Cardiac muscle cell (in vitro differentiated cells and primary cell): Measurements from ENCODE around the gene SEL1L2. TPM values are rescaled to one million over a fixed set of nuclear protein-coding genes. Genes with fewer than 3 reads are reported as not detected.

ENCODE experiments used
- DNase-seq, 2 donors: peaks; one replicate each; pipeline versions ENCODE4 v3.0.0 to v3.0.0-alpha.2; 2010 to 2017; ENCODE audit warnings: low read depth in 1 of 2, low spot score in 1 of 2
- H3K27ac ChIP-seq: fragments of 200-600 bp; sonication (generic); 2 replicates; pipeline ENCODE4 v1.5.1; 2016
- H3K27me3 ChIP-seq: fragments of 200-600 bp; sonication (generic); 2 replicates; pipeline ENCODE4 v1.6.0; 2016; ENCODE audit warnings: control low read depth
- H3K36me3 ChIP-seq: fragments of 200-600 bp; sonication (generic); 2 replicates; pipeline ENCODE4 v1.5.1; 2016; ENCODE audit warnings: control low read depth
- H3K4me1 ChIP-seq: fragments of 200-600 bp; sonication (generic); 2 replicates; pipeline ENCODE4 v1.8.1; 2017; ENCODE audit warnings: low read depth, mild to moderate bottlenecking, mixed run types
- H3K4me3 ChIP-seq: fragments of 200-600 bp; sonication (generic); 2 replicates; pipeline ENCODE4 v1.5.1; 2016; ENCODE audit warnings: mild to moderate bottlenecking
- H3K9me3 ChIP-seq: fragments of 200-600 bp; sonication (generic); 2 replicates; pipeline ENCODE4 v1.5.1; 2017; ENCODE audit warnings: low read depth, mild to moderate bottlenecking, control low read depth
- CTCF ChIP-seq: IDR thresholded peaks from 2 replicates; pipeline ENCODE4 v1.5.1; 2012; ENCODE audit warnings: low read depth, mild to moderate bottlenecking, low read length
- polyA plus RNA-seq: library from polyadenylated mRNA; unstranded; fragments of >200 nt; fragmentation: Nextera tagmentation; extraction: Ambion mirVana; gene quantifications from 2 replicates; pipeline ENCODE4 v1.2.1, GENCODE V29; 2016
- total RNA-seq: library from RNA; depleted of rRNA; stranded (reverse); fragments of >200 nt; gene quantifications from 2 replicates; pipeline ENCODE4 v1.2.3, GENCODE V29; 2016

SEL1L2 gene
- total and polyA plus RNA-seq, 2 experiments from 2014 or later: not detected

- no peaks in the 10 kb centered on the region for H3K27me3 ChIP-seq
- peaks cover 28% of the 10 kb centered on the region for H3K36me3 ChIP-seq
- peak; percentile 57 for TF ChIP-seq CTCF
- no peak overlapping the region for H3K4me3 ChIP-seq
- no peaks in the 10 kb centered on the region for H3K9me3 ChIP-seq
- H3K27ac ChIP-seq: no peak overlapping the region
- DNase-seq: peak; percentile 59 to 71
- no peaks in the 10 kb centered on the region for H3K4me1 ChIP-seq
Observed at GRCh38 chr20:13819885-13820645, 170.3 kb downstream of the SEL1L2 start.

- Histone ChIP-seq H3K4me1 (no peaks in the 10 kb centered on the region), H3K36me3 (peaks cover 51% of the 10 kb centered on the region), H3K27me3 (no peaks in the 10 kb centered on the region), H3K4me3 (no peak overlapping the region), H3K27ac (peak overlapping the region; percentile 34), H3K9me3 (no peaks in the 10 kb centered on the region)
- no peak for TF ChIP-seq CTCF
- no peak for DNase-seq
Observed at GRCh38 chr20:13817342-13817741, 173.1 kb downstream of the SEL1L2 start.

- Histone ChIP-seq H3K9me3 (no peaks in the 10 kb centered on the region), H3K36me3 (peaks cover 54% of the 10 kb centered on the region), H3K4me1 (no peaks in the 10 kb centered on the region), H3K27ac (no peak overlapping the region), H3K4me3 (no peak overlapping the region), H3K27me3 (no peaks in the 10 kb centered on the region)
- DNase-seq: no peak
- TF ChIP-seq CTCF: no peak
Observed at GRCh38 chr20:13816757-13817156, 173.7 kb downstream of the SEL1L2 start.

GRCh38 chr20:13814672-13815071 is 175.7 kb downstream of the SEL1L2 start:
- TF ChIP-seq CTCF: no peak
- H3K27me3 ChIP-seq: no peaks in the 10 kb centered on the region
- H3K36me3 ChIP-seq: peaks cover 63% of the 10 kb centered on the region
- H3K4me1 ChIP-seq: no peaks in the 10 kb centered on the region
- no peak for DNase-seq
- H3K9me3 ChIP-seq: no peaks in the 10 kb centered on the region
- no peak overlapping the region for H3K4me3 ChIP-seq
- no peak overlapping the region for H3K27ac ChIP-seq

GRCh38 chr20:13813910-13814309 is 176.5 kb downstream of the SEL1L2 start:
- Histone ChIP-seq H3K4me3 (no peak overlapping the region), H3K36me3 (peaks cover 71% of the 10 kb centered on the region), H3K9me3 (no peaks in the 10 kb centered on the region), H3K27me3 (no peaks in the 10 kb centered on the region), H3K27ac (no peak overlapping the region), H3K4me1 (no peaks in the 10 kb centered on the region)
- TF ChIP-seq CTCF: no peak
- DNase-seq: no peak
